MM.1S (cell line): ENCODE results near the gene GSDMA.

Source experiments
- DNase-seq: peaks from one replicate; pipeline ENCODE4 v3.0.0-alpha.2; 2015
- H2AFZ ChIP-seq: fragments of 300-600 bp; sonication (generic); 2 replicates; pipeline ENCODE4 v1.6.0; 2016; ENCODE audit warnings: antibody characterized with exemption, low read length
- H3F3A ChIP-seq: fragments of 300-600 bp; sonication (generic); 2 replicates; pipeline ENCODE4 v1.6.1; 2016; ENCODE audit warnings: mild to moderate bottlenecking, antibody characterized with exemption, low read length, moderate library complexity, mixed read lengths; ENCODE audit not compliant: insufficient read depth
- H3K27ac ChIP-seq: fragments of 300-600 bp; sonication (generic); 2 replicates; pipeline ENCODE4 v1.5.1; 2016; ENCODE audit warnings: mild to moderate bottlenecking, low read length
- H3K27me3 ChIP-seq: fragments of 300-600 bp; sonication (generic); replicated peaks from 2 replicates; pipeline ENCODE4 v1.6.0; 2016; ENCODE audit warnings: low read length; ENCODE audit not compliant: insufficient read depth
- H3K36me3 ChIP-seq: fragments of 300-600 bp; sonication (generic); replicated peaks from 2 replicates; pipeline ENCODE4 v1.6.1; 2016; ENCODE audit warnings: mild to moderate bottlenecking, low read length, mixed read lengths; ENCODE audit not compliant: insufficient read depth
- H3K4me1 ChIP-seq: fragments of 300-600 bp; sonication (generic); 2 replicates; pipeline ENCODE4 v1.6.1; 2016; ENCODE audit warnings: low read length, mixed read lengths
- H3K4me2 ChIP-seq: fragments of 300-600 bp; sonication (generic); 2 replicates; pipeline ENCODE4 v1.6.0; 2016; ENCODE audit warnings: low read depth, low read length
- H3K4me3 ChIP-seq: fragments of 300-600 bp; sonication (generic); 2 replicates; pipeline ENCODE4 v1.5.1; 2016; ENCODE audit warnings: low read length, mixed read lengths
- H3K79me2 ChIP-seq: fragments of 300-600 bp; sonication (generic); 2 replicates; pipeline ENCODE4 v1.6.1; 2016; ENCODE audit warnings: mixed run types, low read length, mixed read lengths
- H3K9ac ChIP-seq: fragments of 300-600 bp; sonication (generic); 2 replicates; pipeline ENCODE4 v1.6.1; 2016; ENCODE audit warnings: low read length, mixed read lengths
- H3K9me2 ChIP-seq: fragments of 300-600 bp; sonication (generic); replicated peaks from 2 replicates; pipeline ENCODE4 v1.6.1; 2016; ENCODE audit warnings: mild to moderate bottlenecking, low read length, mixed read lengths; ENCODE audit not compliant: insufficient read depth
- H3K9me3 ChIP-seq: fragments of 300-600 bp; sonication (generic); replicated peaks from 2 replicates; pipeline ENCODE4 v1.6.1; 2016; ENCODE audit warnings: mild to moderate bottlenecking, low read length, mixed read lengths; ENCODE audit not compliant: insufficient read depth
- H4K20me1 ChIP-seq: fragments of 300-600 bp; sonication (generic); 2 replicates; pipeline ENCODE4 v1.6.1; 2016; ENCODE audit warnings: mild to moderate bottlenecking, low read length, moderate library complexity, mixed read lengths; ENCODE audit not compliant: insufficient read depth
- EZH2 ChIP-seq: fragments of 300-600 bp; sonication (generic); optimal IDR thresholded peaks from 2 replicates; pipeline ENCODE3; 2017; ENCODE audit warnings: low read depth, mild to moderate bottlenecking, antibody characterized with exemption, low read length, mixed read lengths
- EZH2phosphoT487 ChIP-seq: fragments of 300-600 bp; sonication (generic); IDR thresholded peaks from 2 replicates; pipeline ENCODE4 v1.6.1; 2018; ENCODE audit warnings: antibody characterized with exemption, low read length
- TF ChIP-seq, protein P1 (sequence below): fragments of 300-600 bp; sonication (generic); IDR thresholded peaks from 2 replicates; pipeline ENCODE4 v1.5.1; 2016; ENCODE audit warnings: antibody characterized with exemption, low read length, mixed read lengths

GSDMA gene

DNA sequence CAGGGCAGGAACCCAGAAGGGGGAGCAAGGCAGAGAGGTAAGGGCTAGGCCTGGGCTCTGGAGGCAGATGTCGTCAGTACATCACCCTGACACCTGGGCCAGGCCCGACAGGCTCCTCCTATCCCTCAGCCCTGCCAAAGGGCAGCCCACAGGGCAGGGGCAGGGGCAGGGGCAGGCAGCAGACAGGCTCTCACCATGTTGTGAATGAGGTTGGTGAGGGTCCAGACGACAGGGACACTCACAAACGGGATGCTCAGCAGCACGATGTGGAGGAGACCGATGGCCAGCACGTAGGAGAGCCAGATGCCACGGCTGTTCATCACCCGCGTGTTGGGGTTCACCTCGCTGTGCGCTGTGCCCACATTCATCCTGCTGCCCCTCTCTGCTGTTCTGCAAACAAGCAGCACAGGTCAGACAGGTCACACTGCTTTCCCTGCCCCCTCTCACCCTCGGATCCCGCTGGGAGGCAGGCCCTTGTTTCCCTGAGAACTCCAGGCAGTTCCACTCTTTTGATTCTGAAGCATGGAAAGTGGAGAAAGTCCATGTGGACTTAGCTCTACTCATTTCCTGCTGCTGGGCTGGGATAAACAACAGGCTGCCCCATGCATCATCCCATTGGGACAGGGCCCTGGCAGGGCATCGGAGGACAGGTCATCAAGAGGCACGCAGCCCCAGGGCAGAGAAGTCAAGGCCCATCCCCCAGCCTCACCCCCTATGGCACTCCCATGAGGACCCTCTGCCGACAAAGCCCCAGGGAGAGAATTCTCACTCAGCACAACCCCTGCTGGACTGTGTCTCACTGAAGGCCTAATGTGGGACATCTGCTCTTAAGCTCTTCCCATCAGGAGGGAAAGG lies 38.7 kb upstream of the GSDMA start:
- Histone ChIP-seq H2AFZ (no peak overlapping the region), H3K79me2 (peaks cover 59% of the 10 kb centered on the region), H3K4me2 (no peak overlapping the region), H3K9me3 (no peaks in the 10 kb centered on the region), H3K36me3 (peaks cover 31% of the 10 kb centered on the region), H3K4me1 (peaks cover 31% of the 10 kb centered on the region), H3K4me3 (no peak overlapping the region), H3K27ac (no peak overlapping the region), H4K20me1 (no peaks in the 10 kb centered on the region), H3K9me2 (no peaks in the 10 kb centered on the region), H3F3A (peaks cover 32% of the 10 kb centered on the region), H3K27me3 (no peaks in the 10 kb centered on the region), H3K9ac (0 out of 2 replicates have a peak overlapping the region, but pooled peaks have one; percentile 3)
- TF ChIP-seq EZH2phosphoT487 (no peak), EZH2 (no peak)
- TF ChIP-seq, protein P1, sequence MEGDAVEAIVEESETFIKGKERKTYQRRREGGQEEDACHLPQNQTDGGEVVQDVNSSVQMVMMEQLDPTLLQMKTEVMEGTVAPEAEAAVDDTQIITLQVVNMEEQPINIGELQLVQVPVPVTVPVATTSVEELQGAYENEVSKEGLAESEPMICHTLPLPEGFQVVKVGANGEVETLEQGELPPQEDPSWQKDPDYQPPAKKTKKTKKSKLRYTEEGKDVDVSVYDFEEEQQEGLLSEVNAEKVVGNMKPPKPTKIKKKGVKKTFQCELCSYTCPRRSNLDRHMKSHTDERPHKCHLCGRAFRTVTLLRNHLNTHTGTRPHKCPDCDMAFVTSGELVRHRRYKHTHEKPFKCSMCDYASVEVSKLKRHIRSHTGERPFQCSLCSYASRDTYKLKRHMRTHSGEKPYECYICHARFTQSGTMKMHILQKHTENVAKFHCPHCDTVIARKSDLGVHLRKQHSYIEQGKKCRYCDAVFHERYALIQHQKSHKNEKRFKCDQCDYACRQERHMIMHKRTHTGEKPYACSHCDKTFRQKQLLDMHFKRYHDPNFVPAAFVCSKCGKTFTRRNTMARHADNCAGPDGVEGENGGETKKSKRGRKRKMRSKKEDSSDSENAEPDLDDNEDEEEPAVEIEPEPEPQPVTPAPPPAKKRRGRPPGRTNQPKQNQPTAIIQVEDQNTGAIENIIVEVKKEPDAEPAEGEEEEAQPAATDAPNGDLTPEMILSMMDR: no peak
- DNase-seq: no peak

DNA sequence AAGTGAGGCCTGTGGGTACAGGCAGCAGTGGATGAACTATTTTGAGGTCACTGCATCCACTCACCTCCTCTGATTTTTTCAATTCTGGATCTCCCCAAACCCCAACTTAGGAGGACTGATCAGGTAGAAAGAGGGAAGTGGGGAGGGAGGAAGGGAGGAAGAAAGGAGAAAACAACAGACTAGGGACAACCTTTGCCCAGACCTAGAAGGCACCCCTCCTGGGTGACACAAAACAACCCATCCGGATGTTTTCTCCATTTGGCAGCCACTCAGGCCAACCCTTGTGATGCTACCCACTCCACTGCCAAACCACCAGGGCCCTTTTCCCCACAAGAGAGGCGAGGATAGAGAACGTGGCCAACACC lies 38.1 kb upstream of the GSDMA start:
- Histone ChIP-seq H3F3A (peaks cover 30% of the 10 kb centered on the region), H3K79me2 (peaks cover 59% of the 10 kb centered on the region), H3K4me3 (no peak overlapping the region), H2AFZ (no peak overlapping the region), H3K9ac (0 out of 2 replicates have a peak overlapping the region, but pooled peaks have one; percentile 3), H3K36me3 (peaks cover 27% of the 10 kb centered on the region), H3K4me2 (peak overlapping the region; percentile 95; the same call in 1 of the 2 replicates), H3K4me1 (peaks cover 33% of the 10 kb centered on the region), H3K27me3 (no peaks in the 10 kb centered on the region), H3K27ac (peak overlapping the region; percentile 97; the same call in 1 of the 2 replicates), H4K20me1 (no peaks in the 10 kb centered on the region), H3K9me3 (no peaks in the 10 kb centered on the region), H3K9me2 (no peaks in the 10 kb centered on the region)
- TF ChIP-seq, protein P1: no peak
- TF ChIP-seq EZH2 (no peak), EZH2phosphoT487 (no peak)
- no peak for DNase-seq

DNA sequence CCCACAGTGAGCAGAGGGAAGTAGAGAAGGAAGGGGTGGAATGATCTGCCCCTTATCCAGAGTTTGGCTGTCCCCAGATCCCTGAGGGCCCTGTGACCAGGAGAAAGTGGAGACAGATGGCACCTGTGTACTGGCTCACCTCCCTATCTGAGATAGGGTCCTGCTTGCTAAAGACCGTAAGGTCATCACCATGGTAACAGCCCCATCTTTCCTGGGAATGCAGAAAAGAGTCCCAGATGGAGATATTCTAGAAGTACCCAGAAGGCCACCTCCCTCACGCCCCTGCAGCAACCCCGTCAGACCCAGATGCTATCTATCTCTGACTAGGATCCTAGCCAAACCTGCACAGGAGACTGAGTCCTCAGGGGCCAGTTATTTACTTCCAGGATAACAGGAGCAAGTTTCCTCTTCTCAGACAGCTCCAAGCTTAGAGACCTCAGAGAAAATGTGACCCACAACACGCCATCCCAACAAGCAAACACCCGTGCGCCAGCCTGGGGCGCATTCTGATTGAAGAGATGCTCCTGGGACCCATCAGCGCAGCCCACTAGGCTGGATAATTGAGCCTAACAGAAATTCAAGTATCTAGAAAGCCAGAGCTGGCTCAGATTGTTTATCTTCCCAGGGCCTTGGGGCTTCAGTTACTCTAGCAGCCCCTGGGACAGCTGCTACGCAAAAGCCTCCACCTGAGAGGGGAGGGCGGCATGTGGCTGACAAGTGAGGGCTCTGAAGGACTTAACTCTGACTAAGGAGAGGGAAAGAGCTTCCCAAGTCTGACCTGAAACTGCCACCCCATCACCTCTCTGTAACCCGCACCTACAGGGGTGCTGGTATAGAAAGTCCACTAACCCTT lies 37.3 kb upstream of the GSDMA start:
- peak overlapping the region; percentile 97 for H3K9ac ChIP-seq
- TF ChIP-seq EZH2 (no peak), EZH2phosphoT487 (no peak)
- TF ChIP-seq, protein P1: no peak
- no peaks in the 10 kb centered on the region for H3K9me3 ChIP-seq
- peak; percentile 23 for DNase-seq
- H4K20me1 ChIP-seq: no peaks in the 10 kb centered on the region
- H3K4me2 ChIP-seq: peak overlapping the region; percentile 95
- H3K4me1 ChIP-seq: peaks cover 35% of the 10 kb centered on the region
- H3K4me3 ChIP-seq: peak overlapping the region; percentile 87
- H3K36me3 ChIP-seq: peaks cover 21% of the 10 kb centered on the region
- no peaks in the 10 kb centered on the region for H3K27me3 ChIP-seq
- H3F3A ChIP-seq: peaks cover 30% of the 10 kb centered on the region
- H3K79me2 ChIP-seq: peaks cover 59% of the 10 kb centered on the region
- no peaks in the 10 kb centered on the region for H3K9me2 ChIP-seq
- H2AFZ ChIP-seq: no peak overlapping the region
- H3K27ac ChIP-seq: peak overlapping the region; percentile 97
